ENCODE results near the gene CAMK2D.

DNA sequence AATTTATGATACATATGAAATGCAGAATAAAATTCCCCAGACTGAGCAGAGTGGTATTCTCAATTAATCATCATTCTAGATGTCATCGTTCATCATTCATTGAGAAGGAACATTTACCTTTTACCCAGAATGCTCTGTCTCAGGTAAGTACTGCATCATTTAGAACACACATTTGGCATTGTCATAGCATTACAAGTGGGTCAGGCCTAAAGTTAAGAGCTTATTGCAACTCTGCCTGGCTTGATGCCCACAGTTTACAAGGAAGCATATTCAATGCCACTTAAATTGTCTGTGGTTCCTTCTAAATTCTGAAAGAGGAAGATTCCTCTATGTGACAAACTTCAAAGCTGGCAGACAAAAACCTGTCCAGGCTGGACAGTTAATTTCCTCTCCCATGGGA lies 87.3 kb downstream of the CAMK2D start:
- no peak for TF ChIP-seq CTCF (IDR thresholded peaks at IDR 0.05; ENCODE audit: low read length)
- no peak for TF ChIP-seq EZH2 (optimal IDR thresholded peaks at IDR 0.05; ENCODE audit: low read depth, low read length)
